BE2C (cell line): ENCODE data around the gene GNG11.
A peak's percentile ranks its signal among the peaks of the same experiment; 100 is the strongest.

Experiments used
- DNase-seq: peaks from one replicate; pipeline ENCODE4 v3.0.0-alpha.2; 2020
- H3K27me3 ChIP-seq: fragments of 250-450 bp; sonication (Bioruptor Pico); 2 replicates; pipeline ENCODE4 v1.5.1; 2020; ENCODE audit warnings: mild to moderate bottlenecking
- H3K36me3 ChIP-seq: fragments of 250-450 bp; sonication (Bioruptor Pico); 2 replicates; pipeline ENCODE4 v1.5.1; 2020; ENCODE audit warnings: mild to moderate bottlenecking
- H3K4me1 ChIP-seq: fragments of 250-450 bp; sonication (Bioruptor Pico); 2 replicates; pipeline ENCODE4 v1.5.1; 2020
- H3K4me3 ChIP-seq: 2 replicates; pipeline ENCODE4 v1.5.1; 2011; ENCODE audit warnings: low read depth, low read length
- H3K9me3 ChIP-seq: fragments of 250-450 bp; sonication (Bioruptor Pico); 2 replicates; pipeline ENCODE4 v1.5.1; 2020
- TF ChIP-seq, protein P1 (sequence below): IDR thresholded peaks from 2 replicates; pipeline ENCODE4 v1.5.1; 2012; ENCODE audit warnings: mild to moderate bottlenecking, low read depth, low read length

GNG11 gene

DNA sequence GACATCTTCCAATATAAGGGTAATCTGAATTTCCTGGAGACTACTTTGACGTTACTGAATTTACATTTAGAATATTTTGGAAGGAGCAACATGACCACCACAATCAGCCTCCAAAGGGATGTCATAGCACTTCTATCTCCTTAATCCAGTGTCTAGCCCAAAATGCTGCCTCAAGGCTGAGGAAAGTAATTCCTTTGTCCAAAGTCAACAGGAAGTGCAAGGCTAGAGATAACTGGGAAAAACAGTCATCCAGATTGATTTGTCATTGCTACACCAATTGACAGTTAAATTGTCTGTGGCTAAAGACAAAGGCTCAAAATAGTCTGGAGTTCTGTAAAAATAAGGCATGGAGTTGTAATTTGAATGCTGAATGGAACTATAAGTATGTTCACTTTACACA lies 27.1 kb upstream of the GNG11 start:
- TF ChIP-seq, protein P1, sequence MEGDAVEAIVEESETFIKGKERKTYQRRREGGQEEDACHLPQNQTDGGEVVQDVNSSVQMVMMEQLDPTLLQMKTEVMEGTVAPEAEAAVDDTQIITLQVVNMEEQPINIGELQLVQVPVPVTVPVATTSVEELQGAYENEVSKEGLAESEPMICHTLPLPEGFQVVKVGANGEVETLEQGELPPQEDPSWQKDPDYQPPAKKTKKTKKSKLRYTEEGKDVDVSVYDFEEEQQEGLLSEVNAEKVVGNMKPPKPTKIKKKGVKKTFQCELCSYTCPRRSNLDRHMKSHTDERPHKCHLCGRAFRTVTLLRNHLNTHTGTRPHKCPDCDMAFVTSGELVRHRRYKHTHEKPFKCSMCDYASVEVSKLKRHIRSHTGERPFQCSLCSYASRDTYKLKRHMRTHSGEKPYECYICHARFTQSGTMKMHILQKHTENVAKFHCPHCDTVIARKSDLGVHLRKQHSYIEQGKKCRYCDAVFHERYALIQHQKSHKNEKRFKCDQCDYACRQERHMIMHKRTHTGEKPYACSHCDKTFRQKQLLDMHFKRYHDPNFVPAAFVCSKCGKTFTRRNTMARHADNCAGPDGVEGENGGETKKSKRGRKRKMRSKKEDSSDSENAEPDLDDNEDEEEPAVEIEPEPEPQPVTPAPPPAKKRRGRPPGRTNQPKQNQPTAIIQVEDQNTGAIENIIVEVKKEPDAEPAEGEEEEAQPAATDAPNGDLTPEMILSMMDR = no peak
- Histone ChIP-seq H3K27me3 (peaks cover 24% of the 10 kb centered on the region), H3K36me3 (no peaks in the 10 kb centered on the region), H3K9me3 (no peaks in the 10 kb centered on the region; the same call in 1 of the 2 replicates), H3K4me1 (no peaks in the 10 kb centered on the region), H3K4me3 (no peak overlapping the region)
- DNase-seq = no peak

DNA sequence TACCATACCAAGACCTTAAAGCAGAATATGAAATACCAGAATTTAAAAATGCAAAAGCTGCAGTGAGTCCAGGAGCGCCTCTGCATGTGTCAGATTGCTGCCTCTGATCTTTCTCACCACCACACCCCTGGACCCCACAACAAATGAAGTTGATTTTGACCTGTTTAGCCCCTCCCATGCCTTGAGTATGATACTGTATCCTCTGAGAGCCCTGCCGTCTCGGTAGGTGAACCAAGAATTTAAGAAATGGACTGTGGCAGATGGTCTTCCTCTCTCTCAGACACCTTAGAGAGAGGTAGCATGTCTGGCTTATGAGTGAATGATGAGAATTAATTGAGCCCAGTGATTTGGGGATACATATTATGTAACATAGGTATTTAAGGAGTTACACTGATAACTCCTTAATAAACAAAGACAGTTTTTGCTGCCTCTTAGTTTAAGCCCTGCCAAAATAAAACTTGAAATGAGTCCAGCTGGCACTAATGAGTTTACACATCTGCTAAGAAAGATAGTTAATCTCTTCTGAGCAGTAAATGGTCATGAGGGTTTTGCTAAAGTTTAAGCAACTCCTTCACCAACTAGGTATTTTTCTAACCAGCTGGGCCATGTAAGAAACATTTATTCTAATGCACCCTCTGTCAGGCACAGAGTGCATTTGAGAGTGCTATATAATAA lies 26.4 kb upstream of the GNG11 start:
- Histone ChIP-seq H3K36me3 (no peaks in the 10 kb centered on the region), H3K9me3 (no peaks in the 10 kb centered on the region; the same call in 1 of the 2 replicates), H3K4me3 (no peak overlapping the region), H3K27me3 (peaks cover 18% of the 10 kb centered on the region), H3K4me1 (no peaks in the 10 kb centered on the region)
- TF ChIP-seq, protein P1 = no peak
- DNase-seq = no peak

DNA sequence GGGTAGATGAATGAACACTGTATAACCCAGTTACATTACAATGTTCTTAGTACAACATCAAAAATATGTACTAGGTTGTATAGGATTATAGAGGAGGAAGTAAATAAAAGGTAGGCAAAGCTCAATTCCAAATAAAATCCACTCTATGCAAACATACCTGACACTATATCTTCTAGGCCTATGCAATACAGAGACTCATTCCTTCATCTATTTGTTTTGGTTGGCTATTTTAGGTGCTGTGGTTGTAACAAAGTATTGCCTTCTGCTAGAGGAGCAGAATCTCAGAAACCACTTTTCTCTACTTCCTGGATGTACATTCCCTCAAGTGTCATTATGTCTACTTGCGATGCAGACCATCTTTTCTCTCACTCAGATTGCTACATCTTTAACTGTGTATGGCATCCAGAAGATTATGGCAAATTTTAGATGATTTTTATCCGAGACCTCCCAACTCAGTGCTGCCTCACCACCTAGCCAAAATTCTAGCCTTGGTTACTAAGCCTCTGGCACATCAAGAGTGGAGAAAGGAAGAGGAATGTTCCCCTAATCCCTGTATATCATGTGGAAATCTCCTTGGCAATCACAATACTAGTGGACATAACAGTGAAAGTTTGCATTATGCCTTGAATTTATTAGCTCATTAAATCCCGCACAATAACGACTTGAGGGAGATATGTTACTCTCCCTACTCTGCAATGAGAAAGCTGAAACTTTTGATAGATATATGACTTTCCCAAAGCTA lies 25.5 kb upstream of the GNG11 start:
- no peak for DNase-seq
- H3K4me3 ChIP-seq = no peak overlapping the region
- no peaks in the 10 kb centered on the region; the same call in 1 of the 2 replicates for H3K9me3 ChIP-seq
- no peaks in the 10 kb centered on the region for H3K4me1 ChIP-seq
- peaks cover 9% of the 10 kb centered on the region for H3K27me3 ChIP-seq
- no peaks in the 10 kb centered on the region for H3K36me3 ChIP-seq
- TF ChIP-seq, protein P1 = no peak

DNA sequence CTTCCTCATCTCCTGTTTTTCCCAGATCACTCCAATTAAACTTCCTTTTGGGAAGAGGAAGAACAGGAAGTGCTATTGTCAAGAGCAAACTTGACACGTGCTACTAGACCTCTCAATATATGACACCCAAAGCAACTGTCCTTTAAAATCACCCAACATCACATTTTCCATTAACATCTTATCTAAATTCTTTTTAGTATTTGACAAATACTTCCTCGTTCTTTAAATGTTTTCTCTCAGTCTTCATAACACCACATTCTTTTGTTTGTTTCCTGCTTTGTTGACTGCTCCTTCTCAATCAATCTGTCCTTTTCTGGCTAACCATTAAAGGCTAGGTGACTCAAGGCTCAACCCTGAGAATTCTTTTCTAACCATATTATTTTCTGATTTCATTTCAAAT lies 23.9 kb upstream of the GNG11 start:
- Histone ChIP-seq H3K27me3 (no peaks in the 10 kb centered on the region; the same call in 1 of the 2 replicates), H3K36me3 (no peaks in the 10 kb centered on the region), H3K9me3 (no peaks in the 10 kb centered on the region), H3K4me1 (no peaks in the 10 kb centered on the region), H3K4me3 (no peak overlapping the region)
- TF ChIP-seq, protein P1 = no peak
- DNase-seq = no peak

DNA sequence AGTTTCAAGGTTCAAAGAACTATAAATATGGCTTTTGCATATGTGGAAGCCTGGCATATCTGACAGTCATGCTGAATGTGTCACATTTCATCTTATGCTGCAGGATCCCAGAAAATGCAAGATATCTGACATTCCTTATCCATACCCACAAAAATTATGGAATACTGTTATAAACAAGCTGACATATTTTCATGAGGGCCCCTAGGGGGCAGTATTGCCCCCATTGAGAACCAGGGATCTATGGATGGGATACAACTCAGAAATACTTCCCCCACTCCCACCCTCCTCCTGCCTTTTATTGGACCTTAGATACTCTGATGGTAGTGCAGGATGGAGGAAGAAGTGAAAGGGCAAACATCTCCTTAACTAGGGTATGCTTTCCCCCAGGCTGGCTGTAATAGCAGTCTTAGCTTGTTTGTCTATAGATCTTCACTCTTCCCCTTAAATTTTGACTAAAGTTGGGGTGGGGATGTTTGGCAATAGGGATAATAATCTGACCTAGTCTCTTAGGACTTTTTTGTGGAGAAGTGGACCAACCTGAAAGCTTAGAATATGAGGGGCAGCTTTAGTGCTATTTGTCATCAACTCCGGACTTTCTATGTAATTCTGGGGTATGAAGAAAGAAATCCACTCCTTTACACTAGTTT lies 18.6 kb upstream of the GNG11 start:
- H3K27me3 ChIP-seq = no peaks in the 10 kb centered on the region
- H3K4me1 ChIP-seq = no peaks in the 10 kb centered on the region
- H3K36me3 ChIP-seq = no peaks in the 10 kb centered on the region
- no peak overlapping the region for H3K4me3 ChIP-seq
- DNase-seq = peak; percentile 17
- TF ChIP-seq, protein P1 = peak; percentile 81
- H3K9me3 ChIP-seq = no peaks in the 10 kb centered on the region

DNA sequence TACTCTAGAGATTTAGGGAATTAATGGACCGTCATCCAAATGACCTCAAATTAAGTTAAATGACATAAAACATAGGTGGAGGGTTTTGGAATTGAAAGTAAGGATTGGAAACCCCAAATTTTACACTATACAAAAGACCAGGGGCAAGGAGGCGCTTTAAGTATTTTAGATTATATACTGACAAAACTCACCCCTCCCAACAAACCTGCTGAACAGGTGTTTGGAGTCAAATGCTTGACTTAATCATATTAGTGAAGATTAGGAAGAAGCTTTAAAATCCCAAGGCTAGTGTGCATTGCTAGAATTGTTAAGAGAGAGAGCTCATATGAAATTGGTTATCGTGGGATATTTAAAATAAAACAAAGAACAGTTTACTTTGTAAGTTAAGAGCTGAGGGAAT lies 15.3 kb upstream of the GNG11 start, which contains the start of gene GNGT1:
TSS of gene GNGT1 (plus strand) at position 301 of the 400 bp plus-strand sequence. CDS start 180 bp downstream, outside the sequence.
- TF ChIP-seq, protein P1 = no peak
- no peak within 1 kb of the TSS for H3K4me3 ChIP-seq
- DNase-seq = no peak
- no peaks in the 10 kb centered on the region for H3K4me1 ChIP-seq
- H3K36me3 ChIP-seq = no peaks in the 10 kb centered on the region
- H3K9me3 ChIP-seq = no peaks in the 10 kb centered on the region
- H3K27me3 ChIP-seq = no peaks in the 10 kb centered on the region
